Loucy (cell line): ENCODE data around the gene DHRS7B.

Experiments used
- CTCF ChIP-seq: fragments of 200-600 bp; sonication (generic); conservative IDR thresholded peaks from 2 replicates; pipeline ENCODE4 v1.5.1; 2014; ENCODE audit warnings: mild to moderate bottlenecking, antibody characterized with exemption, low read length
- EZH2phosphoT487 ChIP-seq: fragments of 200-600 bp; IDR thresholded peaks from 2 replicates; pipeline ENCODE4 v1.6.1; 2018; ENCODE audit warnings: antibody characterized with exemption, mild to moderate bottlenecking, moderate library complexity, borderline replicate concordance

DNA sequence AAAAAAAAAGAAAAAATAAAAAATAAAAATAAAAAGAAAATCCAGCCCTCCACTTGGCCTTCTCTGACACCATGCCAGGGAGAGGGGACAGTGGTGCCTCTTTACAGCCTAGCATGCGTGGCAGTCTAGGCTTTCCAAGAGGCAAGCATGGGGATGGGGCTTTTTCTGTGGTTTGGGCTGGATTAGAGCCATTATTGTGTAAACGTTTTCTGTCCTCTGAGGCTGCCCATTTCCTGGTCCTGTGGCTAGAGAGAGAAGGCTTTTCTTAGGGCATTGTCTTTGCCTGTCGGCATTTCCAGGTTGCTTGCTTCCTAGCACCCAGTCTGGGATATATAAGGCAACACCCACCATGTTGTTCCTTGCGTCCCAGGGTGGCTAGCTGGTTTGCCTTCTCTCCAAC is 2.7 kb upstream of the DHRS7B start:
- no peak for TF ChIP-seq CTCF
- no peak for TF ChIP-seq EZH2phosphoT487
